GM19324 (cell line): ENCODE results near the gene TEKTIP1.

Experiments
- ATAC-seq: cut with Tn5 transposase; IDR thresholded peaks from one replicate; pipeline ENCODE4 v1.9.1; 2021; ENCODE audit warnings: mild to moderate bottlenecking, moderate library complexity; ENCODE audit not compliant: unreplicated experiment, low FRiP score

TEKTIP1 gene

DNA sequence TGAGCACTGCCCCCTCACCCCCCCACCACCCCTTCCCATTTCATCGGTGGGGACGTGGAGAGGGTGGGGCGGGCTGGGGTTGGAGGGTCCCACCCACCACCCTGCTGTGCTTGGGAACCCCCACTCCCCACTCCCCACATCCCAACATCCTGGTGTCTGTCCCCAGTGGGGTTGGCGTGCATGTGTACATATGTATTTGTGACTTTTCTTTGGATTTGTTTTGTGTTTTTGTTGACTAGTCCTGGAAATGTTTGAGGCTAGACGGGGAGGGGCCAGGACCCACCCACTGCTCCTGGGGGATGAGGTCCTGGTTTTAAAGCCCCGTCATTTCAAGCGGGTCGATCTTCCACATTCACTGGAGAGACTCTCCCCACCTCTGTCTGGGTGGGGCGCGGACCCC is 3.0 kb upstream of the TEKTIP1 start:
- ATAC-seq = no peak

DNA sequence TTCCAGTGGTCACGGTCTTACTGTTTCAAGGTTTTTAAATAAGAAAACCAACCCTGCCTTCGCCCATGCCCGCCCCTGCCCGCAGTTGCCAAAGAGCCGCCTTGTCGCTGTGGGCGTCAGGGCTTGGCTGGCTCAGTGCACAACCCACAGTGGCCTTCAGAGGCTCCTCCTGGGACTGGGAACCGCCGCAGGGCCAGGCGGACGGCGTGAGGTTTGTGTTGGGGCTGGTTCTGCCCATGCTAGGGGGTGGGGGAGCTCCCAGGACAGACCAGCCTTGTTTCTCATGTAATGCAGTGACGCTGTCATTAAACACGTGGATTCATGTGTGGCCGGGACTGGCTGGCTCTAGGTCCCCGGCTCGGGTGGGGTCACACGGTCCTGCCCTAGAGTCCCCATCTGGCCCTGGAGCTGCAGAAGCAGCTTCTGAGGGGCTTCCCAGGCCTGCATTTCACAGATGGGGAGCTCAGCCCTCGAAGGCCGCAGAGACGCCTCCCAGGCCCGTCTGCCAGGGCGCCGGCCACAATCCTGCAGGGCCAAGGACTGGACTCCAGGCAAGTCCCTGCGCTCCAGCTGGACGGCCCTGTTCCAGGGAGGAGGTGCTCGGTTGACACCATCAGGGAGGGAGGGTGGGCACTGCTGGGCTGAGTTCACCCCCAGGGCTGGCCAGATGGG is 2.4 kb upstream of the TEKTIP1 start:
- ATAC-seq = no peak

DNA sequence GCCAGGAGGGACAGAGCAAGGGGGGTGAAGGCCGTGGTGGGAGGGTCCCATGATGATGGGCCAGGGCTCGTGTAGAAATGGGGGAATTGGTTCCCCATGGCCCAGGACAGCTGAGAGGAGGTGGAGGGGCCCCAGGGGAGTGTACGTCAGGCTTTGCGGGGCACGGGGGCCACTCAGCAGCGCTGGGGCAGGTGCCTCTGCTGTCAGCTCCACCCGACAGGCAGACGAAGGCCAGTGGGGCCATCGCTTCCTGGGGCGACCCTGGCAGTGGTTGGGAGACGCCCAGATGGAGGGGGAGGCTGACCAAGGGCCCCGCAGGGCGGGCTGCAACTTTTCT is 1.9 kb upstream of the TEKTIP1 start:
- no peak for ATAC-seq

GRCh38 chr19:3537438-3538240 is 1.3 kb upstream of the TEKTIP1 start:
- ATAC-seq = no peak

GRCh38 chr19:3538258-3538929 is 580 bp upstream of the TEKTIP1 start:
- no peak for ATAC-seq

DNA sequence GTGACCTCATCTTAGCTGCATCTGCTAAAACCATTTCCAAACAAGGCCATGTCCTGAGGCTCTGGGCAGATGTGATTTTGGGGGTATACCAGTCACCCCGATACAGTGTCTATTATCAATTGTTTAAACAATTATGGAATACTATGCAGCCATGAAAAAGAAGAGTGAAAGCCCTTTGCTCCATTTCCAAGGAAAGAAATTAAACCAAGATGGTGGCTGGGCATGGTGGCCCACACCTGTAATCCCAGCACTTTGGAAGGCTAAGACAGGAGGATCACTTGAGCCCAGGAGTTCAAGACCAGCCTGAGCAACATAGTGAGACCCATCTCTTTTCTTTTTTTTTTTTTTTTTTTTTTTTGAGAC is 763 bp downstream of the TEKTIP1 start:
- ATAC-seq = no peak

DNA sequence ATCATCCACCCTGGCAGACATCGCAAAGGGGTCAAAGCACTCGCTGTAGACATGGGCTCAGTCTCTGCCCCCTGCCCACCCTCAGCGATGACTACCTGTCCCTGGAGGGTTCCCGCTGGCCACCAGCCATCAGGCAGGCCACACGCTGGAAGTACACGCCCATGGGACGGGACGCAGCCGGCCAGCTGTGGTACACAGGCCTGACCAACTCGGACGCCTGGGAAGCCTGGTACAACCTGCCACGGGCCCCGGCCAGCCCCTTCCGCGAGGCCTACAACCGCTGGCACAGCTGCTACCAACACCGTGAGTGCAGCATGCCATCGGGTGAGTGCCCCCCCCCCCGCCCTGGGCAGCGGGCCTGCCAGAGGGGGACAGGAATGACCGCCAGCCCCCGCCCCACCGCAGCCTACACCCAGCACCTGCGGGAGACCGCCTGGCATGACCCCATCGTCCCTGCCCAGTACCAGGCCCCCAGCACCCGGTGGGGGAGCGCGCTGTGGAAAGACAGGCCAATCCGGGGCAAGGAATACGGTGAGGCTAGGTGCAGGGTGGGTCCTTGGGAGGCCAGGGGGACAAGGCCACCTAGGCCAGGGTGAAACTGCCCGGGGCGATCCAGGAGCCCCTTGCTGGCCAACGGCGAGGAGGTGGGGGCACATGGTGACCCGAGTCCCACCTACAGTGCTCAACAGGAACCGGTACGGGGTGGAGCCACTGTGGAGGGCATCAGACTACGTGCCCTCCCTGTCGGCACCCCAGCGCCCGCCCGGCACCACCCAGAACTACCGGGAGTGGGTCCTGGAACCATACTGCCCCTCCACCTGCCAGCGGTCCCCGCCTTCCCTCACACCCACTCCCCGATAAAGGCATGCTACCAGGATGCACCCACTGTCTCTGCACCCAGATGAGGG is 4.4 kb downstream of the TEKTIP1 start:
- ATAC-seq = no peak

- ATAC-seq = no peak
Measured at GRCh38 chr19:3544058-3544376, 5.0 kb downstream of the TEKTIP1 start.

GRCh38 chr19:3544742-3545668 is 6.0 kb downstream of the TEKTIP1 start:
- no peak for ATAC-seq

- no peak for ATAC-seq
Measured at GRCh38 chr19:3545669-3546034, 6.7 kb downstream of the TEKTIP1 start.

- no peak for ATAC-seq
Measured at GRCh38 chr19:3546119-3546518, 7.1 kb downstream of the TEKTIP1 start.

DNA sequence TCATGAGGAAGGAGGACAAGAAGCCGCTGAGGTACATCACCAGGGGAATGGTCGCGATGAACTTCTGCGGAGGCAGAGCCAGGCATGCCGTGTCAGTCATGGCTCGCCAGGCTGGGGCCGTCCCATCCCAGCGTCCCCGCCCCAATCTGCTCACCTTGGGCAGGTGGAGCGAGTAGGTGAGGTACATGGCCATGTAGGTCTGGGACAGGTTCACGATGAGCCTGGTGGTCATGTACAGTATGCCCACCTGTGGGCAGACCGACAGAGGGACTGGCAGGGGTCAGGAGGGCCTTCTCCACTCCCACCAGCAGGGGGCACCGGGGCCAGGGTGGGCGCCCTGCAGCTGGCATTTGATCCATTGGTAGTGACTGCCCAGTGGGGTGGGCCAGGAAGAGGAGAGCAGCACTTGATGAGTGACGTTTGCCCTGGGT is 8.3 kb downstream of the TEKTIP1 start:
- ATAC-seq = no peak

GRCh38 chr19:3547767-3548282 is 8.9 kb downstream of the TEKTIP1 start:
- ATAC-seq = no peak

- no peak for ATAC-seq
Measured at GRCh38 chr19:3548606-3549005, 9.6 kb downstream of the TEKTIP1 start.

GRCh38 chr19:3549816-3550215 is 10.8 kb downstream of the TEKTIP1 start:
- ATAC-seq = no peak

DNA sequence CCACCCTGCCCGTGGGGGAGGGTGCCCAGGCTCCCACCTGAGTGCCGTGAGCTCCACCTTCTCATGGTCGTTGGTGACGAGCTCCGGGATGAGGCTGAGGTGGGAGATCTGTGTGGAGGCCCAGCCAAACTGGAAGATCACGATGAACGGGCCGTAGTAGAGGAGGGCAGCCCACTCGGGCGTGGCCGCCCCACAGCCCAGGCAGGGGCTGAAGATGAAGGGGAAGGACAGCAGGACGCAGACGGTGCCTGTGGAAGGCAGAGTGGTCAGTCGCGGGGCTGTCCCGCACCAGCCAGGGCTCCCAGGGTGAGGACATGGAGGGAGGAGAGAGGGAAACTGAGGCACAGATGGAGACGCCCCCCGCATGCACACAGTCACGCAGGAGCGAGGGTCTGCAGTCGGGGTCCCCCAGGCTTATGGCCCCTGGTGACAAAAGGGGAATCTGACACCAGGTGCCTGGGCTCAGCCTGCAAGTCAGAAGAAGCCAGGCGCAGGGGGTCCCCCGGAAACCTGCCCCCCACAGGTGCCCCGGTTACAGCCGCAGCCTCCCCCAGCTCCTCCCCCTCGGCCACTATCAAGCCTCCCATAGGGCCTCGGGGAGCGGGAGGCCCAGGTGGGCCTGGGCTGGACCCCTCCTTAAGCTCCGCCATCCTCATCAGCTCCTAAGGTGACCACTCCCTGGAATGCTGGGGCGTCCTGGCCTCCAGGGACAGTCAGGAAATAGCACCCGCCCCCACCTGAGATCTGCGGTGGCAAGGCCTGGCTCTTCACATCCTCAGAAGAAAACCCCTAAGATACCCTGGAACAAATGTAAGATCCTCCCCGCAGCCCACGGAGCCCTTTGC is 12.2 kb downstream of the TEKTIP1 start:
- ATAC-seq = no peak

DNA sequence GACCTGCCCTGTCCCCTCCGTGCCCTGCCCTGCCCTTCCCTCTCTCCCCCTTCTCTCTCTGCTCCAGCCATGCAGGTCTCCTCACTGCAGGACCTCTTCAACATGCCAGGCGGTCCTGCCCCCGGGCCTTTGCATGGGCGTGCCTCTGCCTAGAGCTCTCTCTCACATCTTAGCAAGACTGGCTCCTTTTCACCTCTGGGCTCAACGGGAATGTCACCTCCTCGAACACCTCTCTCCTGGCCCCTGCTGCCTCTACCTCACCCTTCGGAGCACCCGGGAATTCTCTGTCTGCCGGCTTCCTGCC is 12.8 kb downstream of the TEKTIP1 start:
- no peak for ATAC-seq

GRCh38 chr19:3554254-3555083 is 15.5 kb downstream of the TEKTIP1 start:
- ATAC-seq = no peak
